Central memory CD4-positive, alpha-beta T cell (primary cell): ENCODE results near the gene GSTCD.

Experiments used
- DNase-seq: peaks from one replicate; pipeline ENCODE4 v3.0.0; 2022

Gene GSTCD

GRCh38 chr4:105894660-105895582 lies 186.3 kb downstream of the GSTCD start, which contains the start of gene NPNT:
TSS of gene NPNT (plus strand) at chr4:105895471. CDS start at chr4:105895653, 182 bp downstream.
- DNase-seq: no peak

- no peak for DNase-seq
These were observed 187.2 kb downstream of the GSTCD start for GRCh38 chr4:105895583-105896460.

- no peak for DNase-seq
These were observed 187.9 kb downstream of the GSTCD start for GRCh38 chr4:105896461-105896942.
